Fibroblast of the aortic adventitia (primary cell): ENCODE data around the gene NCMAP. TPM values are rescaled to one million over a fixed set of nuclear protein-coding genes. Genes with fewer than 3 reads are reported as not detected.
"Not testable (repeated sequence)": the region's sequence is repeated elsewhere in the genome, so short reads cannot be mapped to it uniquely, and the experiment has no call there.

Experiments
- DNase-seq: peaks from one replicate; pipeline ENCODE4 v3.0.0-alpha.2; 2010; ENCODE audit warnings: low read depth
- H3K4me3 ChIP-seq: 2 replicates; pipeline ENCODE4 v1.5.1; 2011; ENCODE audit warnings: low read depth, mild to moderate bottlenecking, control low read depth, low read length, moderate library complexity
- CTCF ChIP-seq: IDR thresholded peaks from 2 replicates; pipeline ENCODE4 v1.5.1; 2011; ENCODE audit warnings: mild to moderate bottlenecking, low read length, control low read depth, inconsistent platforms; ENCODE audit not compliant: insufficient read depth
- total RNA-seq: library from RNA; depleted of rRNA; stranded (reverse); fragments of >200 nt; gene quantifications from 2 replicates; pipeline ENCODE4 v1.2.3, GENCODE V29; 2012; ENCODE audit warnings: low replicate concordance

Gene NCMAP, protein sequence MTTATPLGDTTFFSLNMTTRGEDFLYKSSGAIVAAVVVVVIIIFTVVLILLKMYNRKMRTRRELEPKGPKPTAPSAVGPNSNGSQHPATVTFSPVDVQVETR
- total RNA-seq: not detected in 2 replicates

- TF ChIP-seq CTCF: no peak
- no peak for DNase-seq
- no peak within 1 kb of the TSS for H3K4me3 ChIP-seq
Measured at GRCh38 chr1:24555591-24556413, at the start of gene NCMAP. Gene NCMAP, plus strand, starts transcription at chr1:24556087. Its CDS starts 39,344 bp downstream, at chr1:24595431.

GRCh38 chr1:24506691-24507381 is 49.1 kb upstream of the NCMAP start:
- no peak for TF ChIP-seq CTCF
- DNase-seq: no peak
- H3K4me3 ChIP-seq: no peak overlapping the region

DNA sequence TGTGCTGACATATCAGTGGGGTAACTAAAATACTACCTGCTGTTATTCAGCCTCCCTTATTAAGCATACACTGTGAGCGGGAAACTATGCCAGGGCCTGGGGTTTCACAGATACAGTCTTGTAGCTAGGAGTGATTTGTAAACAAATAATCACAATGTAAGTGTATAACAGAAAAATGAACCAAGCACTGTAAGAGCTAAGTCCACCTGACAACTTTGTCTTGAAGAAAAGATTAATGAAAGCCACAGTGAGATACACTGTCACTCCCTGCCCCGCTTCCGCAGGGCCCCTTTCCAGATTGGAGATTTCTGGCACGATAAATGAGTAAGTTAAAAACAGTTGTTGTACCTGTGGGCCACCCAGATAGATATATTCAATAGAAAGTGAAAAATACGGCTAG is 48.5 kb upstream of the NCMAP start:
- no peak for DNase-seq
- no peak for TF ChIP-seq CTCF
- H3K4me3 ChIP-seq: no peak overlapping the region

DNA sequence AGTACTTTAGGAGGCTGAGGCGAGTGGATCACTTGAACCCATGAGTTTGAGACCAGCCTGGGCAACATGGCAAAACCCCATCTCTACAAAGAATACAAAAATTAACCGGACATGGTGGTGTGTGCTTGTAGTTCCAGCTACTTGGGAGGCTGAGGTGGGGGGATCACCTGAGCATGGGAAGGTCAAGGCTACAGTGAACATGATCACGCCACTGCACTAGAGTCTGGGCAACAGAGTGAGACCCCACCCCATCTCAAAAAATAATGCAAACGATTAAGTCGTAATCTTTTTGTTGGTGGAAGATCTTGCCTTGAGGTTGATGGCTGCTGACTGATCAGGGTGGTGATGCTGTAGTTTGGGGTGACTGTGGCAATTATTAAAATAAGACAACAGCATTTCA is 47.0 kb upstream of the NCMAP start:
- TF ChIP-seq CTCF: no peak
- no peak overlapping the region for H3K4me3 ChIP-seq
- DNase-seq: no peak

DNA sequence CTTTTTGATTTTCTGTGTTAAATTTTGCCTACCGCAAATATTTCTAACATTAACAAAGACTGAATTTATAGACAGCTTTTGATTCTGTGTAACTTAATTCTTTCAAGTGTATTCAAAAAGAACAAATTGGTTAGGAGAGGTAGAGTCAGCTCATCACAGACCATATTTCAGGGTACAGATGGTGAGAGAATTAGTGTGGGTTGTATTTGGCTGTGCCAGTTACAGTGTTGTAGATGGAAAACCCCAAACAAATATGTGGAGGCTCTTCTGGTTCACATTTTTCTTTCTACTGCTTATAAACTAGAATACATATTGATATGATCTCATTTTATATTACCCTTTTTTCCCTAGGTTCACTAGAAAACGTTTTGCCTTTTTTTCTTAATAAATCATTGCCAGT is 42.2 kb upstream of the NCMAP start:
- TF ChIP-seq CTCF: no peak
- no peak overlapping the region for H3K4me3 ChIP-seq
- DNase-seq: no peak

DNA sequence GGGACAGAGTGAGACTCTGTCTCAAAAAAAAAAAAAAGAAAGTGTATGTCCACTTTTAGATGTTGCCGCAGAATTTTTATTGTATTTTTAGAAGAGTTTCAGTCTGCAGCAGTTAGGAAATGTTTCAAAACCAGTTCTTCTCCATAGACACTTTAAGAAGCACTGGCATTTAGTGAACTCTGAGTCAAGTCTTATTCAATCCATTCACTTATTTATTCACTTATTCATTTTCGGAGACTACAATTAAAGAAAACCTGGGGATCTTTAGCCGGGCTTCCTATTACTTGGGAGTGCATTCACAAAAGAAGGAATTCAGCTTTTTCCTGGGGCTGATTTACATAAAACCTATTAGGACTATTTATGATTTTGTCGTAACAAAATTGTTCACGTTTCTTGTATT is 40.9 kb upstream of the NCMAP start:
- no peak for TF ChIP-seq CTCF
- no peak overlapping the region for H3K4me3 ChIP-seq
- no peak for DNase-seq

DNA sequence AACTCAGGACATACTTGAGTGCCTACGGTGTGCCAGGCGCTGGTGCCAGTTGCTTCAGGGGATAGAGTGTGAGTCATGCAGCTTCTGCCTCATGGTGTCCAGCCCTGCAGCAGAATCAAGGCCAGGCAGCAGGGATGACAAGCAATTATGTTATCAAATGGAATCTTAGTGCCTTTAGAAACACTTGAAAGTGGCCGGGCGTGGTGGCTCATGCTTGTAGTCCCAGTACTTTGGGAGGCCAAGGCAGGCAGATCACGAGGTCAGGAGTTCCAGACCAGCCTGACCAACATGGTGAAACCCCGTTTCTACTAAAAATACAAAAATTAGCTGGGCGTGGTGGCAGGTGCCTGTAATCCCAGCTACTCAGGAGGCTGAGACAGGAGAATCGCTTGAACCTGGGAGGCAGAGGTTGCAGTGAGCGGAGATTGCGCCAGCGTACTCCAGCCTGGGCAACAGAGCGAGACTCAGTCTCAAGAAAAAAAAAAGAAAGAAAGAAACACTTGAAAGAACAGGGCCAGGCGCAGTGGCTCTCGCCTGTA is 40.1 kb upstream of the NCMAP start:
- H3K4me3 ChIP-seq: not testable (repeated sequence)
- peak; percentile 15 for DNase-seq
